CD4-positive, alpha-beta T cell (primary cell): ENCODE measurements around the gene CTNNBIP1. TPM values are rescaled to one million over a fixed set of nuclear protein-coding genes. Genes with fewer than 3 reads are reported as not detected.

Experiments used
- ATAC-seq: fragments of 200-7000 bp; cut with Tn5 transposase; one replicate; pipeline ENCODE4 v1.10.0; 2022; ENCODE audit warnings: mild to moderate bottlenecking; ENCODE audit not compliant: poor library complexity
- CTCF ChIA-PET: fragments of 350-600 bp; sonication (Branson Sonifier 250); formaldehyde crosslinking; loops from one replicate; lab custom pipeline; 2021; ENCODE audit warnings: antibody characterized with exemption, inconsistent platforms; lab: Charles Lee
- POLR2A ChIA-PET: fragments of 350-600 bp; sonication (Branson Sonifier 250); formaldehyde crosslinking; loops from one replicate; lab custom pipeline; 2021; ENCODE audit warnings: antibody characterized with exemption, inconsistent platforms; lab: Charles Lee
- DNase-seq, 14 experiments: peaks; one replicate each; pipeline ENCODE4 v3.0.0-alpha.2; 2013 to 2020; ENCODE audit warnings: mixed read lengths in 2 of 14
- H3K27ac ChIP-seq, 2 donors: one replicate each; pipeline versions ENCODE4 v1.5.1 to v1.7.0; 2013; ENCODE audit warnings: low read length in 2 of 2, low read depth in 1 of 2, mild to moderate bottlenecking in 1 of 2
- H3K27me3 ChIP-seq, 2 experiments: 1 replicate in 1 of 2; 2 replicates in 1 of 2; pipeline versions ENCODE4 v1.6.1 to v1.7.0; 2013; ENCODE audit warnings: low read length in 2 of 2, control low read depth in 1 of 2, mild to moderate bottlenecking in 1 of 2, moderate library complexity in 1 of 2; ENCODE audit not compliant: insufficient read depth in 2 of 2, control insufficient read depth in 1 of 2
- H3K36me3 ChIP-seq: one replicate; pipeline ENCODE4 v1.6.1; 2013; ENCODE audit warnings: low read length, control low read depth; ENCODE audit not compliant: insufficient read depth
- H3K4me1 ChIP-seq: one replicate; pipeline ENCODE4 v1.6.1; 2013; ENCODE audit warnings: low read length, control low read depth; ENCODE audit not compliant: insufficient read depth
- H3K4me3 ChIP-seq: one replicate; pipeline ENCODE4 v1.5.1; 2013; ENCODE audit warnings: mild to moderate bottlenecking, low read length, moderate library complexity
- H3K9me3 ChIP-seq, 2 experiments: 1 replicate in 1 of 2; 2 replicates in 1 of 2; pipeline versions ENCODE4 v1.6.1 to v1.7.0; 2013; ENCODE audit warnings: low read length in 2 of 2, mild to moderate bottlenecking in 2 of 2, control low read depth in 1 of 2, moderate library complexity in 1 of 2; ENCODE audit not compliant: control insufficient read depth in 1 of 2, insufficient read depth in 1 of 2
- H3K27ac Mint-ChIP-seq: one replicate; pipeline ENCODE4 v1.8.0; 2020; ENCODE audit warnings: mixed read lengths
- H3K27me3 Mint-ChIP-seq: one replicate; pipeline ENCODE4 v1.8.0; 2021; ENCODE audit warnings: mixed read lengths
- H3K36me3 Mint-ChIP-seq: one replicate; pipeline ENCODE4 v1.8.0; 2021; ENCODE audit warnings: low read depth, mixed read lengths
- H3K4me1 Mint-ChIP-seq: one replicate; pipeline ENCODE4 v1.8.0; 2021; ENCODE audit warnings: low read depth, mixed read lengths
- H3K4me3 Mint-ChIP-seq: one replicate; pipeline ENCODE4 v1.8.0; 2020; ENCODE audit warnings: mild to moderate bottlenecking, mixed read lengths
- H3K9me3 Mint-ChIP-seq: one replicate; pipeline ENCODE4 v1.8.0; 2020; ENCODE audit warnings: mixed read lengths
- CTCF ChIP-seq: fragments of 200-600 bp; IDR thresholded peaks from one replicate; pipeline ENCODE4 v1.8.0; 2022; ENCODE audit warnings: antibody characterized with exemption, mild to moderate bottlenecking
- intact Hi-C, 2 experiments: fragments of 100-400 bp; cut with DNase I in 1 of 2; cut with micrococcal nuclease in 1 of 2; formaldehyde crosslinking; loops; one replicate each; pipeline versions ENCODE4 v1.15.1 to v1.9.0; 2023 to 2025; cut with DNase I, micrococcal nuclease
- total RNA-seq, 174 experiments: library from RNA in 2 of 174; stranded (reverse) in 2 of 174; gene quantifications; one replicate each; pipeline ENCODE4 v1.2.3 and lab custom pipeline; 2021 to 2026

The CTNNBIP1 gene
- total RNA-seq, 2 experiments from 2014 or later, result 6.6 to 6.8 TPM

- intact Hi-C loops, result loop anchor here (1.0 to 10.0 kb wide), 4 partner anchors 34 to 785 kb away; partner anchors contain the start of genes LZIC (in 2 of the 2), NMNAT1 (in 2 of the 2), GPR157 (in 1 of the 2) and UBE4B (in 1 of the 2)
- no peak for ATAC-seq
- Mint-ChIP-seq H3K9me3 (no peaks in the 10 kb centered on the region), H3K27me3 (no peaks in the 10 kb centered on the region), H3K27ac (peak overlapping the region; percentile 74), H3K36me3 (no peaks in the 10 kb centered on the region), H3K4me1 (peaks cover 36% of the 10 kb centered on the region), H3K4me3 (peak overlapping the region; percentile 87)
- peak; percentile 2 to 55 (median 18) for DNase-seq
- Histone ChIP-seq H3K27me3 (no peaks in the 10 kb centered on the region), H3K4me3 (peak overlapping the region; percentile 77), H3K4me1 (peaks cover 23% of the 10 kb centered on the region), H3K36me3 (no peaks in the 10 kb centered on the region), H3K27ac (no peak overlapping the region), H3K9me3 (no peaks in the 10 kb centered on the region)
- ChIA-PET CTCF (interaction anchor here (1.1 to 1.2 kb wide), 2 partner anchors 34 to 41 kb away, joined by 3 to 4 read pairs; partner anchors contain the start of genes LZIC and NMNAT1), POLR2A (no interaction called here)
- TF ChIP-seq CTCF, result no peak
Observed at GRCh38 chr1:9909234-9910046, 629 bp downstream of the CTNNBIP1 start.

- Histone ChIP-seq H3K9me3 (no peaks in the 10 kb centered on the region), H3K27me3 (no peaks in the 10 kb centered on the region), H3K4me3 (peak overlapping the region; percentile 77), H3K4me1 (peaks cover 23% of the 10 kb centered on the region), H3K27ac (no peak overlapping the region), H3K36me3 (no peaks in the 10 kb centered on the region)
- TF ChIP-seq CTCF, result no peak
- Mint-ChIP-seq H3K4me3 (peak overlapping the region; percentile 87), H3K27me3 (no peaks in the 10 kb centered on the region), H3K4me1 (peaks cover 36% of the 10 kb centered on the region), H3K27ac (peak overlapping the region; percentile 74), H3K9me3 (no peaks in the 10 kb centered on the region), H3K36me3 (no peaks in the 10 kb centered on the region)
- ATAC-seq (no peak), DNase-seq (no peak)
- POLR2A ChIA-PET, result no interaction called here
- intact Hi-C loops, result loop anchor here in 1 of 2 experiments (1.0 kb wide), 1 partner anchor 371 kb away; no protein-coding TSS in a partner anchor
- CTCF ChIA-PET, result interaction anchor here (0.6 to 1.2 kb wide), 3 partner anchors 31 to 42 kb away, joined by 3 to 4 read pairs (median 4); partner anchors contain the start of genes LZIC and NMNAT1
Observed at GRCh38 chr1:9908871-9909233, 1.2 kb downstream of the CTNNBIP1 start.

- H3K4me3 ChIP-seq, result no peak overlapping the region
- Mint-ChIP-seq H3K9me3 (no peaks in the 10 kb centered on the region), H3K27me3 (no peaks in the 10 kb centered on the region), H3K27ac (no peak overlapping the region), H3K4me3 (no peak overlapping the region), H3K4me1 (peaks cover 33% of the 10 kb centered on the region), H3K36me3 (no peaks in the 10 kb centered on the region)
- H3K27me3 ChIP-seq, result no peaks in the 10 kb centered on the region
- intact Hi-C loops, result no loop called here
- H3K27ac ChIP-seq, result no peak overlapping the region
- ChIA-PET CTCF (interaction anchor here (0.7 kb wide), 1 partner anchor 28 kb away, joined by 5 read pairs; no protein-coding TSS in a partner anchor), POLR2A (interaction anchor here (1.2 kb wide), 1 partner anchor 36 kb away, joined by 3 read pairs; the partner anchor contains the start of gene NMNAT1)
- ATAC-seq (no peak), DNase-seq (no peak)
- H3K9me3 ChIP-seq, result no peaks in the 10 kb centered on the region
- TF ChIP-seq CTCF, result no peak
- H3K36me3 ChIP-seq, result no peaks in the 10 kb centered on the region
- peaks cover 23% of the 10 kb centered on the region for H3K4me1 ChIP-seq
Observed at GRCh38 chr1:9907441-9907840, 2.6 kb downstream of the CTNNBIP1 start.
